K562 (cell line): ENCODE results near the gene G6PC3. TPM values are rescaled to one million over a fixed set of nuclear protein-coding genes. Genes with fewer than 3 reads are reported as not detected.
A peak's percentile ranks its signal among the peaks of the same experiment; 100 is the strongest.

Source experiments
- ATAC-seq: fragments of 200-7000 bp; cut with Tn5 transposase; 3 replicates; pipeline ENCODE4 v1.9.1; 2020; ENCODE audit warnings: moderate library complexity
- BruUV-seq: library from RNA; stranded (reverse); fragments of 400-500 nt; replicated peaks from 2 replicates; lab custom pipeline; 2021; lab: Mats Ljungman, UMichigan
- CTCF ChIA-PET: fragments of 300-600 bp; formaldehyde crosslinking; extraction: SDS; loops from one replicate; lab custom pipeline; 2021; ENCODE audit warnings: low intra/inter-chr PET ratio; lab: Yijun Ruan, JAX
- POLR2A ChIA-PET: fragments of 300-600, 350-650 bp; sonication (Branson Sonifier 250); formaldehyde crosslinking; extraction: SDS; loops from one replicate; lab custom pipeline; 2021; ENCODE audit warnings: antibody characterized with exemption, inconsistent platforms; lab: Yijun Ruan, JAX
- DNase-seq, 4 experiments: peaks; one replicate each; pipeline versions ENCODE4 v3.0.0 to v3.0.0-alpha.2; 2011 to 2018; ENCODE audit warnings: low spot score in 3 of 4, mixed read lengths in 3 of 4; ENCODE audit errors: extremely low read depth in 1 of 4
- FAIRE-seq: peaks from 2 replicates; lab custom pipeline; 2011; peaks lifted over from hg19 to GRCh38; lab: Jason Lieb, UNC
- H2AFZ ChIP-seq: 2 replicates; pipeline ENCODE4 v1.6.0; 2011; ENCODE audit warnings: low read depth, low read length, control low read depth, inconsistent platforms
- H3K27ac ChIP-seq: fragments of 200-600 bp; 3 replicates; pipeline ENCODE4 v1.8.0; 2011; ENCODE audit warnings: low read depth, mild to moderate bottlenecking, control low read depth, inconsistent platforms, low read length, moderate library complexity, mixed read lengths; ENCODE audit errors: extremely low read depth
- H3K27me3 ChIP-seq, 2 experiments: fragments of 300-600 bp in 1 of 2; 2 replicates in 1 of 2; 3 replicates in 1 of 2; pipeline versions ENCODE4 v1.6.0 to v1.8.0; 2011; ENCODE audit warnings: inconsistent platforms in 2 of 2, low read length in 2 of 2, mild to moderate bottlenecking in 1 of 2, mixed read lengths in 1 of 2, moderate library complexity in 1 of 2; ENCODE audit not compliant: control insufficient read depth in 2 of 2, insufficient read depth in 2 of 2
- H3K36me3 ChIP-seq: fragments of 300-600 bp; 3 replicates; pipeline ENCODE4 v1.8.0; 2011; ENCODE audit warnings: mild to moderate bottlenecking, low read length, inconsistent platforms; ENCODE audit not compliant: control insufficient read depth, insufficient read depth
- H3K4me1 ChIP-seq, 2 experiments: fragments of 200-600 bp in 1 of 2; replicated peaks in 1 of 2; 2 replicates in 1 of 2; 3 replicates in 1 of 2; pipeline versions ENCODE4 v1.5.1 to v1.8.0; 2011; ENCODE audit warnings: inconsistent platforms in 2 of 2, low read length in 2 of 2, mild to moderate bottlenecking in 1 of 2, mixed read lengths in 1 of 2, moderate library complexity in 1 of 2; ENCODE audit not compliant: control insufficient read depth in 2 of 2, insufficient read depth in 2 of 2
- H3K4me2 ChIP-seq: 2 replicates; pipeline ENCODE4 v1.6.1; 2011; ENCODE audit warnings: low read length, control low read depth, inconsistent platforms, mixed read lengths; ENCODE audit not compliant: insufficient read depth
- H3K4me3 ChIP-seq: fragments of 200-600 bp; sonication (generic), shearing (Covaris generic); 2 replicates; pipeline ENCODE4 v1.5.1; 2016; ENCODE audit warnings: control low read depth, inconsistent platforms
- H3K79me2 ChIP-seq: fragments of 200-600 bp; 3 replicates; pipeline ENCODE4 v1.8.0; 2011; ENCODE audit warnings: low read length, inconsistent platforms; ENCODE audit not compliant: control insufficient read depth, insufficient read depth
- H3K9ac ChIP-seq, 2 experiments: 2 replicates each; pipeline versions ENCODE4 v1.6.0 to v1.6.1; 2011; ENCODE audit warnings: low read depth in 2 of 2, low read length in 2 of 2, control low read depth in 1 of 2, inconsistent platforms in 1 of 2, mild to moderate bottlenecking in 1 of 2, mixed read lengths in 1 of 2; ENCODE audit not compliant: insufficient read depth in 1 of 2
- H3K9me1 ChIP-seq: one replicate; pipeline ENCODE4 v1.6.0; 2011; ENCODE audit warnings: inconsistent platforms, mild to moderate bottlenecking, low read length, moderate library complexity; ENCODE audit not compliant: control insufficient read depth, insufficient read depth
- H3K9me3 ChIP-seq: replicated peaks from 2 replicates; pipeline ENCODE4 v1.5.1; 2011; ENCODE audit warnings: low read depth, low read length, inconsistent platforms; ENCODE audit not compliant: control insufficient read depth, insufficient read depth
- H4K20me1 ChIP-seq: replicated peaks from 2 replicates; pipeline ENCODE4 v1.6.1; 2011; ENCODE audit warnings: low read length, inconsistent platforms, mixed read lengths; ENCODE audit not compliant: control insufficient read depth, insufficient read depth
- BRF2 ChIP-seq: IDR thresholded peaks from 3 replicates; pipeline ENCODE4 v1.6.1; 2011; ENCODE audit warnings: borderline replicate concordance, mild to moderate bottlenecking; ENCODE audit not compliant: insufficient read length, insufficient read depth
- CTCF ChIP-seq, 3 experiments: IDR thresholded peaks in 2 of 3; conservative IDR thresholded peaks in 1 of 3; 2 replicates each; pipeline ENCODE4 v1.5.1; 2011 to 2012; ENCODE audit warnings: low read length in 3 of 3, mild to moderate bottlenecking in 3 of 3, control low read depth in 2 of 3, improper control_type of control experiment in 1 of 3, inconsistent platforms in 1 of 3, low read depth in 1 of 3, mixed read lengths in 1 of 3, moderate library complexity in 1 of 3; ENCODE audit not compliant: insufficient read depth in 2 of 3
- CTCFL ChIP-seq: IDR thresholded peaks from 2 replicates; pipeline ENCODE4 v1.6.1; 2011; ENCODE audit warnings: borderline replicate concordance, low read depth, mild to moderate bottlenecking, moderate library complexity, low read length; ENCODE audit not compliant: insufficient read depth, poor library complexity, severe bottlenecking
- HDAC2 ChIP-seq: fragments of 450-650 bp; IDR thresholded peaks from 2 replicates; pipeline ENCODE4 v1.6.1; 2016; ENCODE audit warnings: mild to moderate bottlenecking
- MAX ChIP-seq: sonication (generic); formaldehyde crosslinking; IDR thresholded peaks from 2 replicates; pipeline ENCODE4 v1.9.0; 2022; ENCODE audit warnings: mild to moderate bottlenecking, missing genetic modification reagents
- MCM2 ChIP-seq: fragments of 450-650 bp; IDR thresholded peaks from 2 replicates; pipeline ENCODE4 v1.6.1; 2017; ENCODE audit warnings: low read depth, mild to moderate bottlenecking
- MEIS2 ChIP-seq: fragments of 450-650 bp; IDR thresholded peaks from 2 replicates; pipeline ENCODE4 v1.6.1; 2014; ENCODE audit warnings: mild to moderate bottlenecking; ENCODE audit not compliant: partially characterized antibody
- NR2F6 ChIP-seq: fragments of 450-650 bp; formaldehyde crosslinking; IDR thresholded peaks from 2 replicates; pipeline ENCODE4 v1.4.0; 2020; ENCODE audit warnings: mild to moderate bottlenecking
- RAD21 ChIP-seq, 2 experiments: fragments of 250-450 bp in 1 of 2; fragments of 450-650 bp in 1 of 2; sonication (Bioruptor Pico) in 1 of 2; formaldehyde crosslinking in 1 of 2; IDR thresholded peaks in 1 of 2; conservative IDR thresholded peaks in 1 of 2; 2 replicates each; pipeline versions ENCODE4 v1.4.0 to v1.8.0; 2020 to 2022; ENCODE audit warnings: mild to moderate bottlenecking in 2 of 2, moderate library complexity in 1 of 2
- SMC3 ChIP-seq: conservative IDR thresholded peaks from 2 replicates; pipeline ENCODE4 v1.6.1; 2011; ENCODE audit warnings: low read depth, low read length, improper control_type of control experiment; ENCODE audit not compliant: insufficient read depth
- TARDBP ChIP-seq: fragments of 450-650 bp; IDR thresholded peaks from 2 replicates; pipeline ENCODE4 v1.6.1; 2016
- ZNF12 ChIP-seq: sonication (generic); formaldehyde crosslinking; IDR thresholded peaks from 2 replicates; pipeline ENCODE4 v1.4.0; 2020; ENCODE audit warnings: mild to moderate bottlenecking, missing genetic modification reagents
- ZNF655 ChIP-seq: fragments of 250-450 bp; sonication (Bioruptor Pico); IDR thresholded peaks from 2 replicates; pipeline ENCODE4 v1.5.0; 2021
- WGBS: fragments of 100-300 bp; shearing (Covaris generic); methylation state at CpG from one replicate; pipeline ENCODE4 v1.1.6; 2016; ENCODE audit warnings: low coverage, mixed read lengths; ENCODE audit not compliant: insufficient coverage; ENCODE audit errors: missing lambda C conversion rate; 5-methylcytosine and 5-hydroxymethylcytosine counted together
- in situ Hi-C: fragments of 300-500 bp; cut with MboI; formaldehyde crosslinking; loops from 4 replicates; pipeline ENCODE4 v1.15.0; 2018; ENCODE audit warnings: inconsistent platforms, mixed read lengths
- intact Hi-C: fragments of 100-400 bp; cut with micrococcal nuclease; formaldehyde crosslinking; loops from 2 replicates; pipeline ENCODE4 v1.14.2; 2022
- polyA plus RNA-seq, 8 experiments: library from polyadenylated mRNA; depleted of rRNA in 4 of 8; stranded (reverse) in 5 of 8; unstranded in 3 of 8; fragments of >200 nt; fragmentation: Nextera tagmentation in 2 of 8; fragmentation: Illumina TruSeq in 1 of 8; extraction: Ambion mirVana in 2 of 8; extraction: Trizol in 1 of 8; gene quantifications; 2 replicates each; pipeline versions ENCODE4 v1.2.1 to v1.2.3, GENCODE V29; 2011 to 2014; ENCODE audit warnings: inconsistent platforms in 1 of 8, missing spikeins in 1 of 8
- total RNA-seq, 7 experiments: library from RNA; depleted of rRNA in 6 of 7; stranded (reverse); fragments of >200 nt in 6 of 7; fragmentation: Illumina TruSeq in 2 of 7; extraction: Trizol in 2 of 7; gene quantifications; 2 replicates each; pipeline versions ENCODE4 v1.2.1 to v1.2.3, GENCODE V29; 2011 to 2021; ENCODE audit warnings: low replicate concordance in 1 of 7

G6PC3 gene
- total and polyA plus RNA-seq, 9 of the 15 experiments (the other 6 are each of a cell fraction or from before 2014, with no cell fraction given): 10.4 to 57.8 (median 31.1) TPM

GRCh38 chr17:44083250-44083849 lies 12.8 kb downstream of the G6PC3 start:
- BruUV-seq: no TSS peak
- H3K79me2 ChIP-seq: no peaks in the 10 kb centered on the region; the same call in 2 of the 3 replicates
- CTCF ChIA-PET: interaction anchor here (0.8 kb wide), 1 partner anchor 15 kb away, joined by 3 read pairs; no protein-coding TSS in a partner anchor
- H3K27me3 ChIP-seq: no peaks in the 10 kb centered on the region
- in situ Hi-C loops (no loop called here), intact Hi-C loops (no loop called here)
- peak; percentile 60 for ATAC-seq
- WGBS: 71% methylated on average over 8 of the region's 12 CpGs
- no peak overlapping the region for H2AFZ ChIP-seq
- peak in 2 of 4 experiments; percentile 44 to 61 for DNase-seq
- POLR2A ChIA-PET: interaction anchor here (1.0 kb wide), 4 partner anchors 8 to 38 kb away, joined by 3 to 4 read pairs (median 4); no protein-coding TSS in a partner anchor
- H3K9ac ChIP-seq: no peak overlapping the region
- H3K27ac ChIP-seq: no peak overlapping the region
- peaks cover 24% of the 10 kb centered on the region; the same call in 1 of the 3 replicates for H3K36me3 ChIP-seq
- peaks cover 21 to 53% of the 10 kb centered on the region in 2 experiments for H3K4me1 ChIP-seq
- FAIRE-seq: no peak
- H3K4me3 ChIP-seq: no peak overlapping the region
- H3K4me2 ChIP-seq: no peak overlapping the region
- no peaks in the 10 kb centered on the region for H4K20me1 ChIP-seq
- H3K9me1 ChIP-seq: peaks cover 4% of the 10 kb centered on the region
- no peaks in the 10 kb centered on the region for H3K9me3 ChIP-seq
- TF ChIP-seq ZNF12 (CRISPR knock-in tag): no peak
- TF ChIP-seq RAD21 (CRISPR knock-in tag; conservative IDR thresholded peaks at IDR 0.05 in 1 of 2, IDR thresholded peaks at IDR 0.05 in 1 of 2): peak in 1 of 2 experiments; percentile 68; a peak in 2 of 4 replicates
- no peak for TF ChIP-seq TARDBP
- TF ChIP-seq CTCF (IDR thresholded peaks at IDR 0.05 in 2 of 3, conservative IDR thresholded peaks at IDR 0.05 in 1 of 3; ENCODE audit: insufficient read depth in 2 of 3, low read depth in 1 of 3, low read length in 3 of 3): peak; percentile 52 to 99 (median 93)
- no peak for TF ChIP-seq BRF2
- peak; percentile 71 for TF ChIP-seq SMC3
- peak; percentile 12; the same call in 1 of the 2 replicates for TF ChIP-seq MAX (CRISPR knock-in tag)
- no peak for TF ChIP-seq MCM2
- TF ChIP-seq MEIS2: no peak
- no peak for TF ChIP-seq ZNF655
- no peak for TF ChIP-seq HDAC2
- TF ChIP-seq CTCFL: peak; percentile 67
- no peak for TF ChIP-seq NR2F6
